GM18858 (cell line): ENCODE measurements around the gene SFXN5.

ENCODE experiments used
- ATAC-seq: cut with Tn5 transposase; IDR thresholded peaks from one replicate; pipeline ENCODE4 v1.9.1; 2021; ENCODE audit not compliant: unreplicated experiment

SFXN5 gene

GRCh38 chr2:72959995-72960981, 111.2 kb downstream of the SFXN5 start:
- ATAC-seq = no peak

- ATAC-seq = no peak
Observed at GRCh38 chr2:72959554-72959953, 112.0 kb downstream of the SFXN5 start.

- no peak for ATAC-seq
Observed at GRCh38 chr2:72958542-72959385, 112.7 kb downstream of the SFXN5 start.

GRCh38 chr2:72956936-72957335, 114.6 kb downstream of the SFXN5 start:
- no peak for ATAC-seq

GRCh38 chr2:72956050-72956395, 115.5 kb downstream of the SFXN5 start:
- ATAC-seq = no peak

GRCh38 chr2:72955228-72956049, 116.1 kb downstream of the SFXN5 start:
- no peak for ATAC-seq

GRCh38 chr2:72954376-72955227, 116.9 kb downstream of the SFXN5 start:
- no peak for ATAC-seq

GRCh38 chr2:72953976-72954375, 117.5 kb downstream of the SFXN5 start:
- no peak for ATAC-seq

GRCh38 chr2:72953528-72953927, 118.0 kb downstream of the SFXN5 start:
- no peak for ATAC-seq

GRCh38 chr2:72952961-72953360, 118.6 kb downstream of the SFXN5 start:
- no peak for ATAC-seq

GRCh38 chr2:72952110-72952823, 119.2 kb downstream of the SFXN5 start:
- ATAC-seq = no peak

- ATAC-seq = no peak
Observed at GRCh38 chr2:72951303-72952095, 120.0 kb downstream of the SFXN5 start.

- ATAC-seq = no peak
Observed at GRCh38 chr2:72950558-72951255, 120.8 kb downstream of the SFXN5 start.

- no peak for ATAC-seq
Observed at GRCh38 chr2:72949642-72950041, 121.9 kb downstream of the SFXN5 start.

GRCh38 chr2:72949045-72949444, 122.5 kb downstream of the SFXN5 start:
- ATAC-seq = no peak

GRCh38 chr2:72947952-72948830, 123.3 kb downstream of the SFXN5 start:
- ATAC-seq = no peak

- no peak for ATAC-seq
Observed at GRCh38 chr2:72946466-72946865, 125.0 kb downstream of the SFXN5 start.
